T follicular helper cell (primary cell): Measurements from ENCODE around the gene AEBP1.
A peak's percentile ranks its signal among the peaks of the same experiment; 100 is the strongest.

Source experiments
- DNase-seq: peaks from one replicate; pipeline ENCODE4 v3.0.0-alpha.2; 2020; ENCODE audit warnings: low read depth

Gene AEBP1

DNA sequence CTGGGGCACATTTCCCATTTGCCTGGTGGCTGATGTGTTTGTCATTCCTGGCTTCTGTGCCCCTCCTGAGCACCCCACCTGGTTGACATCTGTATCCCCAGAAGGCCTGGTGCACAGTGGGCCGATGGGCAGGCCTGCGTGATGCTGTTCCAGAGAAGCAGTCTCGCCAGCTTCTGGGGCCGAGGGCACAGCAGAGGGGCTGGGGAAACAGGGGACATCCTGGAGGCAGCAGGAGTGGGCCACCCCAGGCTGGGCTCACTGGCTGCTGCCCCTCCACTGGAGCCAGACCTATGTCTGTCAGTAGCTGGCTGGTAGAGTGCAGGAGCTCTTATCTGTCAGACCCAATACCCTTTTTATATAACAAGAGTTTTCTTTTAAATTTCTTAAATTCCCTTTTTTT is 37.9 kb downstream of the AEBP1 start:
- no peak for DNase-seq

- DNase-seq: no peak
Observed at GRCh38 chr7:44143646-44144250, 39.6 kb downstream of the AEBP1 start.

DNA sequence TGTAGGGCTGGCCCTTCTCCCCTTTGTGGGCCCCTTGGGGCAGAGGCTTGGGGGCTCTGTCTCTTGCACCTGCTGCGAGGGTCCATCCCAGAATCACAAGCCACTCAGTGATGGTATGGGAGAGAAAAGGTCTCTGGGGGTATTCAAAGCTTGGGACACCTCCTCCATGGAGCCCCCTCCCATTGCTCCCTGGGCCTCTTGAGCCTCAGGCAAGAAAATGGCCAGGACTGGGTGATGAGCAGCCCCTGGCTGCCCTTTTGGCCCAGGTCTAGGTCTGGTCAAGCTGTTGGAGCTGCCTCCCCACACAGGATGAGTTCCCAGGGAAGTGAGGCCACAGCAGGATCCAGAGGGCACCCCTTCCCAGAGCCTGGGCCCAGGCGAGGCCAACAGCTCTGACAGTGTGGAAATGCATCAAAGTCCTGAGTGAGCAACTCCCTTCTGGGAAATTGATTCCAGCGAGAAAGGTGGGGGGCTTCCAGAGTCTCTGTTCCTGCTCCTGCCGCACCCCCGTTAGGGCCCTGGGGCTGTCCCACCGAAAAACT is 40.4 kb downstream of the AEBP1 start:
- DNase-seq: no peak

DNA sequence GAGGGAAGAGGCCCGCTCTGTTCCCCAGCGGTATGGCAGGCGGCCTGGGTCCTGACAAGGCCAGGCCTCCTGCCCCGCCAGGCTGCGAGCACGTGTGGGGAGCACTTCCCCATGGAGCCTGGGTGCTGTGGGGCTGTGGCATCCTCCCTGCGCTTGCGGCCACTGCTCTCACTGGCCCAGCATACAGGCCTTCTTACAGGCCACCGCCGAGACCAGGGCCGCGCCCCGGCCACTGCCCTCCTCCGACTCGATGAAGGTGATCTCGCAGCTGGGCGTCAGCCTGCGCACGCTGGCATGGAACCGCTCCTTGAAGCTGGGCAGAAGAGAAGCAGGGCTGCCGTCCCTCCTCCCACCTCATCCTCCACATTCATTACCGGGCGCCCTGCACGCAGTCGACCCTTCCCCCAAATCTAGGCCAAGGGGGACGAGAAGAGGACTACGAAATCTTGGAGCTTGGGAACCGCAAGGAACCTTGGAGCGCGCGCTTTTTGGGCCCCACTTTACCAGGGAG is 40.9 kb downstream of the AEBP1 start:
- no peak for DNase-seq

GRCh38 chr7:44145479-44145968 is 41.4 kb downstream of the AEBP1 start:
- peak; percentile 55 for DNase-seq

GRCh38 chr7:44145969-44146911 is 42.1 kb downstream of the AEBP1 start:
- peak; percentile 55 for DNase-seq

DNA sequence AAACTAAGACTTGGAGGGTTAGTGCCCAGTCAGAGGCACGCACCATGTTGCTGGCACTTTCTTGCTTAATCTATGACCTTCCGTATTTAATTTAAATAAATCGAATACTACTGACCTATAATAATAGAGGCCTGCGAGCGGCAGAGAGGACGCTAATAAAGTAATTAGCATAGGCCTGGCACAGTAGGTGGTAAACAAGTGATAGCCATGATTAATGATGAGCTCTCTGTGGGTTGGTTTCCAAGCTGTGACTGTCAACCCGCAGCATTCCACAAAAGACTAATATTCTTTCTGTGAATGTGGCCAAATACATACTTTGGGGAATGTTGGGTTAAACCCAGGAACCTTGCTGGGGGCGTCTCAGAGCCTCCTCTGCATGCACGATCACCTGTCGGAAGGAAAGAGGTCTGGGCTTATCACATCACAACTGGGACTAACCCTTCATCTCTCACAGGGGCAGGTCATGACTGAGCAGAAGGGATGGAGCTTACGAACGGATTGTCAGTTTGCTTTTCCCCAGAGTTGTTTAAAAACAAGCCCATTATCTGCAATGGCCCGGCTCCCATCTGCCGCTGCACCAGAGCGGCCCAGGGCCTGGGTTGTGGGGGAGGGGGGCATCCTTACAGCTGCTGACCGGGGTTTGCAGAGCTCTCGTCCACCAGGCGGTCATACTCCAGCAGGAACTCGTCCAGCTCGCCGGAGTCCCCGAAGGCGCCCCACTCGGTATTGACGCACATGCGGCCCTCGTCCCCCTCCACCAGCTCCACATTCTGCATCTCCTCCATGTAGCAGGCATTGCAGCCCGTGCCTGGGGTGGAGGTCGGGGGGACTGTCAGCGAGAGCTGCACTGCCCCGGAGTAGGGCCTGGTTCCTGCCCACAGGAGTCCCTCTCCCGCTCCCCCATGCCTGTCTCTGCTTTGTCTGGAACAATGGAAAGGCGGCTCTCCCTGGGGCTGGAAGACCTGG is 43.2 kb downstream of the AEBP1 start:
- no peak for DNase-seq

DNA sequence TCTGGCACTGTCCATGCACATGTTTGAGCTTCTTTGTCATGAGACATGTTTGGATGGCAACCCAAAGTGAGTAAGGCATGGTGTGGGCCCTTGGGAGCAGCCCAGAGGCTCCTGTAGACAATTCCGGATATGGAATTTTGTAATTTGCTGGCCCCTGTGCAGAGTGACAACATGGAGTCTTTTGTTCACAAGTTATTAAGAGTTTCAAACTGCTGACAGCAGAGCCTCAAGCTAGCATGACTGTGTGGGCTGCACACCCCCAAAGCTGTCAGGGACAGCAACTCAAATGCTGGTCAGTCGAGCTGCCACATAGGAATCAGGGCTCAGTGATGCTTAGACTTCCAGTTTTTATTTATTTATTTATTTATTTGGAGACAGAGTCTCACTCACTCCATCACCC is 44.0 kb downstream of the AEBP1 start:
- no peak for DNase-seq

GRCh38 chr7:44148961-44149536 is 44.9 kb downstream of the AEBP1 start:
- no peak for DNase-seq

- DNase-seq: no peak
Observed at GRCh38 chr7:44149571-44150465, 45.7 kb downstream of the AEBP1 start.

DNA sequence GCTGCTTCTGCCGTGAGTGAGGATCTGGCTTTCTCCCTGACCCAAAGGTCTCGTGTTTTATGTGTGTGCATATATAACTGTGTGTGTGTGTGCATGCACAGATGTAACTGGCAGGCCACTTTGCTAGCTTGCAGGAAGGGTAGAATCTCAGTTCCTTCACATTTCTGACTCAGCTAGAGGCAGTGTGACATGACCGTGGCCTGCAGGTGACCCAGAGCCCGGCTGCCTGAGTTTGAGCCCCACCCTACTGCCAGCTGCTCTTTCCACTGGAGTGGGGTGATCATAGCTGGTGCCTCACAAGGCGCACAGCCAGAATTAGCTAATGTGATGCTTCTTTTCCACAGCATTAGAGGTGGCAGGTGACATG is 46.3 kb downstream of the AEBP1 start:
- DNase-seq: no peak

DNA sequence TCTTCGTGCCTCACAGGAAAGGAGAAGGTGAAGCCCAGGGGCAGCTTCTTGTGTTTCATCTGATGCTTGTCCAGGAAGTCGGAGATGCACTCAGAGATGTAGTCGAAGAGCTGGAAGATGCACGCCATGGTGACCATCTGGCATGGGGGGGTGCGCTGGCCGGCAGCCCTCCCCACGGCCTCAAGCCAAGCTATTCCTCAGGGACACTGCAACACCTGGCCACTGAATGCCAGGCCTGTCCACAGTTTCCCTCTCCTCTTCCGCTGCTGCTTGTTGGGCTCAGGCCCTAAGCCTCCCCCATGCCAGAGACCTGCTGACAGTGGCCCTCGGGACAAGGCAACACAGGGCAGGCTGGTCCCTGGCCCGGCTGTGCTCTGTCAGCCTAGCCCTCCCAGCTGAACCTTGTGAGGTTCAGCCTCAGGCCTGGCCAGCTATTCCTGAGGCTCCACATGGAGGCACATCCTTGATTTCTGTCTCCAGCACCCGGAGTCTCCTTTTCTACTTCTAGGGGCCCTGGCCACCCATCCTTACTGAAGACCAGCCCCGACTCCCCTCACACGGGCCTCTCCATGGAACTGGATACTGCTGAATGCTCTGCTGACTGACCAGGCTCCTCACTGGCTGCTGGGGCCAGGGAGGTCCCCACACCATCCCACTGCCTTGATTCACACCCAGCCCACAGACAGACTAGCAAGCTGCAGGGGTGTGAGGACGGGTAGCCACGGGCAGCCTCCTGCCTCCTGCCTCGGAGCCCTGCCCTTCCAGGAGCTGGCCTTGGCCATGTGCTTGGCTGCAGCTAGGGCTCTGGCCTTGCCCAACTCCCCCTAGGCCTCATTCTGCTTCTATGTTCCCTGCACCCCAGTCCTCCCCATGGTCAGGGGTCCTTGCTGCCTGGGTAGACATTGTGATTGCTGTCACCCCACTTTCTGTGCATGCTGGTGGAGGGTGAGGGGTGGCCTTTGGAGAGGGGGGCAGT is 47.1 kb downstream of the AEBP1 start:
- no peak for DNase-seq

GRCh38 chr7:44151956-44152355 is 47.8 kb downstream of the AEBP1 start:
- DNase-seq: no peak

GRCh38 chr7:44152971-44153947 is 49.1 kb downstream of the AEBP1 start:
- DNase-seq: no peak

GRCh38 chr7:44153948-44154335 is 49.8 kb downstream of the AEBP1 start:
- no peak for DNase-seq

DNA sequence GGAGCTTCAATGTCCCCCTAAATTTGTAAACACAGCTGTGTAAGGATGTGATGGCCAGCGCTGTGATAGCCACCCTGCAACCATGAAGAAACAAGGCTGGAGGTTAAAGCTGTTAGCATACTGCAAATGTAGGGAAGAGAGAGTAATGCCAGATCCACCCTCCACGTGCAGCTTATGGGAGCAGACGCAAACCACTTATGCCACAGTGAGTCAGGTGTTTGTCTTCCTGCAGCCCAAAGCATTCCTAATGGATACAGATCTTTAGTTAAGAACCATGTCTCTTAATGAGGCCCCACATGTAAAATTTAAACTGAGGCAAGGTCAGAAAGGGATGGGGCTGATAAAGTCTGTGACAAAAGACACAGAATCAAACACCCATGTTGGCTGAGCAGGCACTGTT is 50.6 kb downstream of the AEBP1 start:
- no peak for DNase-seq
